Ectodermal cell (in vitro differentiated cells): ENCODE data around the gene RAPGEF2.
"Not testable (repeated sequence)": the region's sequence is repeated elsewhere in the genome, so short reads cannot be mapped to it uniquely, and the experiment has no call there.

Source experiments
- H3K27ac ChIP-seq: 2 replicates; pipeline ENCODE4 v1.7.0; 2013; ENCODE audit warnings: mild to moderate bottlenecking, low read depth, low read length; ENCODE audit not compliant: insufficient read depth, poor library complexity, severe bottlenecking
- H3K27me3 ChIP-seq: 2 replicates; pipeline ENCODE4 v1.7.0; 2013; ENCODE audit warnings: mild to moderate bottlenecking, low read length; ENCODE audit not compliant: insufficient read depth, control insufficient read depth, poor library complexity, severe bottlenecking
- H3K36me3 ChIP-seq: one replicate; pipeline ENCODE4 v1.7.0; 2013; ENCODE audit warnings: low read length; ENCODE audit not compliant: control insufficient read depth, insufficient read depth
- H3K4me1 ChIP-seq: one replicate; pipeline ENCODE4 v1.7.0; 2013; ENCODE audit warnings: low read length; ENCODE audit not compliant: control insufficient read depth, insufficient read depth
- H3K4me3 ChIP-seq: 2 replicates; pipeline ENCODE4 v1.7.0; 2013; ENCODE audit warnings: low read depth, low read length, control low read depth; ENCODE audit not compliant: insufficient read depth
- H3K9me3 ChIP-seq: 2 replicates; pipeline ENCODE4 v1.7.0; 2013; ENCODE audit warnings: mild to moderate bottlenecking, low read length, moderate library complexity; ENCODE audit not compliant: control insufficient read depth
- WGBS, 2 experiments: methylation state at CpG; one replicate each; pipeline ENCODE4 v1.1.7; 2013; ENCODE audit warnings: missing lambda C conversion rate in 2 of 2; 5-methylcytosine and 5-hydroxymethylcytosine counted together

Gene RAPGEF2

GRCh38 chr4:159155119-159155518 lies 52.2 kb downstream of the RAPGEF2 start:
- Histone ChIP-seq H3K27me3 (no peaks in the 10 kb centered on the region), H3K4me3 (no peak overlapping the region), H3K4me1 (peaks cover 25% of the 10 kb centered on the region), H3K36me3 (no peaks in the 10 kb centered on the region), H3K27ac (no peak overlapping the region), H3K9me3 (no peaks in the 10 kb centered on the region)
- 78 to 83% methylated on average over 4 of the region's 4 CpGs for WGBS, 2 experiments

- Histone ChIP-seq H3K4me1 (peaks cover 25% of the 10 kb centered on the region), H3K4me3 (no peak overlapping the region), H3K27ac (peak overlapping the region; percentile 50)
These were observed 55.3 kb downstream of the RAPGEF2 start for GRCh38 chr4:159158083-159158617.

GRCh38 chr4:159158985-159159384 lies 56.1 kb downstream of the RAPGEF2 start:
- peaks cover 25% of the 10 kb centered on the region for H3K4me1 ChIP-seq
- 82 to 83% methylated on average over 5 of the region's 5 CpGs for WGBS, 2 experiments
- no peaks in the 10 kb centered on the region for H3K9me3 ChIP-seq
- H3K27ac ChIP-seq, result no peak overlapping the region
- H3K27me3 ChIP-seq, result no peaks in the 10 kb centered on the region
- no peak overlapping the region for H3K4me3 ChIP-seq
- no peaks in the 10 kb centered on the region for H3K36me3 ChIP-seq

More at GRCh38 chr4:159158083-159158617, 55.3 kb downstream of the RAPGEF2 start:
- Histone ChIP-seq H3K27me3 (no peaks in the 10 kb centered on the region), H3K9me3 (no peaks in the 10 kb centered on the region), H3K36me3 (no peaks in the 10 kb centered on the region)

- Histone ChIP-seq H3K9me3 (no peaks in the 10 kb centered on the region), H3K27me3 (no peaks in the 10 kb centered on the region), H3K36me3 (no peaks in the 10 kb centered on the region), H3K27ac (no peak overlapping the region), H3K4me1 (peaks cover 25% of the 10 kb centered on the region), H3K4me3 (no peak overlapping the region)
- 88 to 90% methylated on average over 2 of the region's 2 CpGs for WGBS, 2 experiments
These were observed 56.7 kb downstream of the RAPGEF2 start for GRCh38 chr4:159159611-159160010.

GRCh38 chr4:159160242-159160641 lies 57.4 kb downstream of the RAPGEF2 start:
- Histone ChIP-seq H3K27me3 (no peaks in the 10 kb centered on the region), H3K4me1 (peaks cover 25% of the 10 kb centered on the region), H3K36me3 (no peaks in the 10 kb centered on the region), H3K4me3 (no peak overlapping the region), H3K9me3 (no peaks in the 10 kb centered on the region), H3K27ac (no peak overlapping the region)
- WGBS, 2 experiments, result 100% methylated on average over 1 of the region's 1 CpG

- 88 to 94% methylated on average over 3 of the region's 3 CpGs for WGBS, 2 experiments
- H3K27me3 ChIP-seq, H3K9me3 ChIP-seq, H3K27ac ChIP-seq, H3K36me3 ChIP-seq, H3K4me3 ChIP-seq: not testable (repeated sequence)
- peaks cover 25% of the 10 kb centered on the region for H3K4me1 ChIP-seq
These were observed 58.6 kb downstream of the RAPGEF2 start for GRCh38 chr4:159161436-159161835.

GRCh38 chr4:159162576-159162975 lies 59.7 kb downstream of the RAPGEF2 start:
- no peak overlapping the region for H3K27ac ChIP-seq
- WGBS, 2 experiments, result 100% methylated on average over 1 of the region's 1 CpG; no CpG with 5 or more reads in 1 of the 2 experiments
- H3K9me3 ChIP-seq, result no peaks in the 10 kb centered on the region
- no peak overlapping the region for H3K4me3 ChIP-seq
- peaks cover 15% of the 10 kb centered on the region for H3K4me1 ChIP-seq
- H3K36me3 ChIP-seq, result no peaks in the 10 kb centered on the region
- H3K27me3 ChIP-seq, result no peaks in the 10 kb centered on the region

GRCh38 chr4:159163521-159163920 lies 60.6 kb downstream of the RAPGEF2 start:
- Histone ChIP-seq H3K36me3 (no peaks in the 10 kb centered on the region), H3K9me3 (no peaks in the 10 kb centered on the region), H3K4me1 (peaks cover 6% of the 10 kb centered on the region), H3K27me3 (no peaks in the 10 kb centered on the region), H3K4me3 (no peak overlapping the region), H3K27ac (no peak overlapping the region)

GRCh38 chr4:159169404-159170302 lies 66.8 kb downstream of the RAPGEF2 start:
- H3K4me1 ChIP-seq, result no peaks in the 10 kb centered on the region
- WGBS, 2 experiments, result 96 to 100% methylated on average over 4 to 5 of the region's 5 CpGs
- no peaks in the 10 kb centered on the region for H3K36me3 ChIP-seq
- H3K27me3 ChIP-seq, result no peaks in the 10 kb centered on the region
- H3K4me3 ChIP-seq, result no peak overlapping the region
- no peaks in the 10 kb centered on the region for H3K9me3 ChIP-seq
- H3K27ac ChIP-seq, result no peak overlapping the region

- H3K36me3 ChIP-seq, result no peaks in the 10 kb centered on the region
- no peak overlapping the region for H3K27ac ChIP-seq
- peaks cover 3% of the 10 kb centered on the region for H3K4me1 ChIP-seq
- no peaks in the 10 kb centered on the region for H3K9me3 ChIP-seq
- 90 to 98% methylated on average over 3 to 4 of the region's 4 CpGs for WGBS, 2 experiments
- no peak overlapping the region for H3K4me3 ChIP-seq
- no peaks in the 10 kb centered on the region for H3K27me3 ChIP-seq
These were observed 68.4 kb downstream of the RAPGEF2 start for GRCh38 chr4:159171287-159171686.
